ENCODE data around the gene CCL7. TPM values are rescaled to one million over a fixed set of nuclear protein-coding genes. Genes with fewer than 3 reads are reported as not detected.

CCL7 gene
- total RNA-seq (2022) (not detected in 2 replicates), Bru-seq, nascent RNA (not detected), BruChase-seq, experiment 1, labeled RNA remaining after a 6-hour chase (not detected), BruChase-seq, experiment 2, labeled RNA remaining after a 2-hour chase (not detected)
- long read RNA-seq, result 0 reads

GRCh38 chr17:34269969-34270368 lies at the start of gene CCL7:
Gene CCL7 (plus strand): TSS chr17:34270221. CDS start chr17:34270291, 70 bp downstream.
- intact Hi-C loops (cut with micrococcal nuclease), result loop anchor here (10.0 kb wide), 1 partner anchor 65 kb away; no protein-coding TSS in a partner anchor
- H3K9me3 Mint-ChIP-seq (ENCODE audit: unreplicated experiment), result peaks cover 7% of the 10 kb centered on the region
- H3K27ac Mint-ChIP-seq (ENCODE audit: low read depth, unreplicated experiment), result no peak within 1 kb of the TSS
- no peak for DNase-seq (ENCODE audit: unreplicated experiment)
- ChIA-PET POLR2A (no interaction called here), CTCF (interaction anchor here (0.7 to 1.0 kb wide), 3 partner anchors 18 to 719 kb away, joined by 3 read pairs; no protein-coding TSS in a partner anchor)
- TF ChIP-seq, protein P1, sequence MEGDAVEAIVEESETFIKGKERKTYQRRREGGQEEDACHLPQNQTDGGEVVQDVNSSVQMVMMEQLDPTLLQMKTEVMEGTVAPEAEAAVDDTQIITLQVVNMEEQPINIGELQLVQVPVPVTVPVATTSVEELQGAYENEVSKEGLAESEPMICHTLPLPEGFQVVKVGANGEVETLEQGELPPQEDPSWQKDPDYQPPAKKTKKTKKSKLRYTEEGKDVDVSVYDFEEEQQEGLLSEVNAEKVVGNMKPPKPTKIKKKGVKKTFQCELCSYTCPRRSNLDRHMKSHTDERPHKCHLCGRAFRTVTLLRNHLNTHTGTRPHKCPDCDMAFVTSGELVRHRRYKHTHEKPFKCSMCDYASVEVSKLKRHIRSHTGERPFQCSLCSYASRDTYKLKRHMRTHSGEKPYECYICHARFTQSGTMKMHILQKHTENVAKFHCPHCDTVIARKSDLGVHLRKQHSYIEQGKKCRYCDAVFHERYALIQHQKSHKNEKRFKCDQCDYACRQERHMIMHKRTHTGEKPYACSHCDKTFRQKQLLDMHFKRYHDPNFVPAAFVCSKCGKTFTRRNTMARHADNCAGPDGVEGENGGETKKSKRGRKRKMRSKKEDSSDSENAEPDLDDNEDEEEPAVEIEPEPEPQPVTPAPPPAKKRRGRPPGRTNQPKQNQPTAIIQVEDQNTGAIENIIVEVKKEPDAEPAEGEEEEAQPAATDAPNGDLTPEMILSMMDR (IDR thresholded peaks at IDR 0.05; ENCODE audit: unreplicated experiment), result no peak
- H3K27me3 Mint-ChIP-seq (ENCODE audit: insufficient read depth, unreplicated experiment), result peaks cover 21% of the 10 kb centered on the region
- BruUV-seq (replicated peaks), result no TSS peak
- peaks cover 6% of the 10 kb centered on the region for H3K4me1 Mint-ChIP-seq (ENCODE audit: insufficient read depth, unreplicated experiment)
- H3K4me3 Mint-ChIP-seq (ENCODE audit: unreplicated experiment), result no peak within 1 kb of the TSS
- no peaks in the 10 kb centered on the region for H3K36me3 Mint-ChIP-seq (ENCODE audit: insufficient read depth, unreplicated experiment)

- POLR2A ChIA-PET, result no interaction called here
Measured at GRCh38 chr17:34220752-34221395, 49.1 kb upstream of the CCL7 start.

DNA sequence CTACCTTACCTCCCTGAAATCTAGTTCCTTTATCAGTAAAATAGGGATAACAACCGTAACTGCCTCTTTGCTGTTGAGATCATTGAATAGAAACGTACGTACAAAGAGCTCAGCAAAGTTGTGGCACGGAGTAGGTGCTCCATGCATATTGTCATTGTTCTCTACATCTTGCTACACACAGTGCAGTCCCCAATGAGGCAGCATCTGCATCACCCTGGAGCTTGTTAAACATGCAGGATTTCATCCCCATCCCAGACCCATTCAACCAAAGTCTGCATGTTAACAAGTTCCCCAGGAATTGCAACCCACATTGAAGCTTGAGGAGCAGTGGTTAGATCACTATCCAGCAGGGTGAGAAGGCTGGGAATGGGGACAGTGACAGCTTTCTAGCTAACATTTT lies 48.6 kb upstream of the CCL7 start:
- TF ChIP-seq, protein P1 (IDR thresholded peaks at IDR 0.05; ENCODE audit: unreplicated experiment), result no peak
- H3K27me3 Mint-ChIP-seq (ENCODE audit: insufficient read depth, unreplicated experiment), result no peaks in the 10 kb centered on the region
- H3K36me3 Mint-ChIP-seq (ENCODE audit: insufficient read depth, unreplicated experiment), result no peaks in the 10 kb centered on the region
- no peaks in the 10 kb centered on the region for H3K4me1 Mint-ChIP-seq (ENCODE audit: insufficient read depth, unreplicated experiment)
- peaks cover 9% of the 10 kb centered on the region for H3K9me3 Mint-ChIP-seq (ENCODE audit: unreplicated experiment)
- ChIA-PET CTCF (interaction anchor here (0.5 to 1.2 kb wide), 3 partner anchors 21 to 85 kb away, joined by 3 read pairs; no protein-coding TSS in a partner anchor), POLR2A (no interaction called here)
- no peak overlapping the region for H3K27ac Mint-ChIP-seq (ENCODE audit: low read depth, unreplicated experiment)
- no TSS peak for BruUV-seq (replicated peaks)
- intact Hi-C loops (cut with micrococcal nuclease), result no loop called here
- no peak overlapping the region for H3K4me3 Mint-ChIP-seq (ENCODE audit: unreplicated experiment)
- no peak for DNase-seq (ENCODE audit: unreplicated experiment)

More at GRCh38 chr17:34220752-34221395, 49.1 kb upstream of the CCL7 start:
- no peaks in the 10 kb centered on the region for H3K27me3 Mint-ChIP-seq (ENCODE audit: insufficient read depth, unreplicated experiment)
- no peak overlapping the region for H3K27ac Mint-ChIP-seq (ENCODE audit: low read depth, unreplicated experiment)
- intact Hi-C loops (cut with micrococcal nuclease), result no loop called here
- H3K4me1 Mint-ChIP-seq (ENCODE audit: insufficient read depth, unreplicated experiment), result no peaks in the 10 kb centered on the region
- CTCF ChIA-PET, result interaction anchor here (0.5 to 1.2 kb wide), 4 partner anchors 20 to 139 kb away, joined by 3 read pairs; no protein-coding TSS in a partner anchor
- TF ChIP-seq, protein P1 (IDR thresholded peaks at IDR 0.05; ENCODE audit: unreplicated experiment), result no peak
- BruUV-seq (replicated peaks), result no TSS peak
- no peak for DNase-seq (ENCODE audit: unreplicated experiment)
- H3K4me3 Mint-ChIP-seq (ENCODE audit: unreplicated experiment), result no peak overlapping the region
- H3K9me3 Mint-ChIP-seq (ENCODE audit: unreplicated experiment), result peaks cover 9% of the 10 kb centered on the region
- H3K36me3 Mint-ChIP-seq (ENCODE audit: insufficient read depth, unreplicated experiment), result no peaks in the 10 kb centered on the region

DNA sequence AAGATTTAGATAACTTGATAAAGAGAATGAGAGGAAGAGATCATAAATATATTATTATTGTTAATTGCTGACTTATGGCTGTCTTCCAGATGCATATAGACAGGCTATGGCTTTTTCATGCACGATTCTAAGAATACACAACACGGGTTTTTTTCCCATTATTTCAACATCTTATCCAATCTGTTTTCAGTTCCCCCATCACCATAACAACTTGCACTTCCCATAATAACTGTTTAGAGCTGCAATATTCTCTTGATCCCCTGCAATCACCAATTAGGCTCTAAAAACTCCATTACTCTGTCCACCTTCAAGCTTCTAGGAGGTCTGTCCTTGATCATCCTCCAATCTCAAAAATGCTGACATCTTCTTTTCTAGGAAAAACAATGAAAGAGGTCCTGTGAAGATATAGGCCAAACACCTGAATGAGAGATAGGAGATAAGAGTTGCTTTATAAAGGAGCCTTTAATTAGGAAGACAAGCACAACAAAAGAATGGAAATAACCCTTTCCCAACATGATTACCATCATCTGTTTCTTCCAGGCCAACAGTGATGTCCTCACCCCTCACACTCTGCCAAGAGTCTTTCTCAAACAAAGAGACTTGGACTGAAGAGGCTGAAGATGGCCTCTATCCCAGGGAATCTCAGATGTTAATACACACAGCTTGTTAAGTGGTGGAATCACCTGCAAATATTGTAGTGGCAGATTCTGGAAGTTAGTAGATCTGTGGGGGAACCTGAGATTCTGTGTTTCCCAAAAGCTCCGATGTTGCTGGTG lies 47.1 kb upstream of the CCL7 start:
- Mint-ChIP-seq H3K4me1 (ENCODE audit: insufficient read depth, unreplicated experiment) (no peaks in the 10 kb centered on the region), H3K4me3 (ENCODE audit: unreplicated experiment) (no peak overlapping the region), H3K9me3 (ENCODE audit: unreplicated experiment) (peaks cover 11% of the 10 kb centered on the region), H3K27ac (ENCODE audit: low read depth, unreplicated experiment) (no peak overlapping the region), H3K36me3 (ENCODE audit: insufficient read depth, unreplicated experiment) (no peaks in the 10 kb centered on the region), H3K27me3 (ENCODE audit: insufficient read depth, unreplicated experiment) (no peaks in the 10 kb centered on the region)
- BruUV-seq (replicated peaks), result no TSS peak
- ChIA-PET CTCF (interaction anchor here (0.5 to 1.0 kb wide), 4 partner anchors 19 to 598 kb away, joined by 3 to 4 read pairs (median 3); no protein-coding TSS in a partner anchor), POLR2A (no interaction called here)
- intact Hi-C loops (cut with micrococcal nuclease), result no loop called here
- TF ChIP-seq, protein P1 (IDR thresholded peaks at IDR 0.05; ENCODE audit: unreplicated experiment), result no peak
- no peak for DNase-seq (ENCODE audit: unreplicated experiment)
